CD8-positive, alpha-beta memory T cell (primary cell): ENCODE data around the gene LMOD1. TPM values are rescaled to one million over a fixed set of nuclear protein-coding genes. Genes with fewer than 3 reads are reported as not detected.

Experiments
- CTCF ChIA-PET: fragments of 350-600 bp; sonication (Branson Sonifier 250); formaldehyde crosslinking; loops from one replicate; lab custom pipeline; 2021; ENCODE audit warnings: antibody characterized with exemption; lab: Charles Lee
- POLR2A ChIA-PET: fragments of 350-600 bp; sonication (Branson Sonifier 250); formaldehyde crosslinking; loops from one replicate; lab custom pipeline; 2021; ENCODE audit warnings: antibody characterized with exemption; lab: Charles Lee
- DNase-seq, 5 donors: peaks; one replicate each; pipeline versions ENCODE4 v3.0.0 to v3.0.0-alpha.2; 2020 to 2022; ENCODE audit warnings: mixed read lengths in 1 of 5
- H3K27ac ChIP-seq: one replicate; pipeline ENCODE4 v1.7.0; 2013; ENCODE audit warnings: low read depth, mild to moderate bottlenecking, low read length, moderate library complexity
- H3K27me3 ChIP-seq: 2 replicates; pipeline ENCODE4 v1.7.0; 2013; ENCODE audit warnings: low read length, mild to moderate bottlenecking; ENCODE audit not compliant: insufficient read depth, poor library complexity, severe bottlenecking
- H3K36me3 ChIP-seq: 2 replicates; pipeline ENCODE4 v1.7.0; 2013; ENCODE audit warnings: mild to moderate bottlenecking, low read length, moderate library complexity; ENCODE audit not compliant: insufficient read depth
- H3K4me1 ChIP-seq: 2 replicates; pipeline ENCODE4 v1.7.0; 2013; ENCODE audit warnings: mild to moderate bottlenecking, low read length, moderate library complexity; ENCODE audit not compliant: insufficient read depth
- H3K4me3 ChIP-seq: 2 replicates; pipeline ENCODE4 v1.7.0; 2013; ENCODE audit warnings: mild to moderate bottlenecking, low read length
- H3K9me3 ChIP-seq: 2 replicates; pipeline ENCODE4 v1.7.0; 2013; ENCODE audit warnings: mild to moderate bottlenecking, low read length
- H3K27ac Mint-ChIP-seq, 8 donors: one replicate each; pipeline ENCODE4 v1.8.0; 2020 to 2021; ENCODE audit warnings: mixed read lengths in 8 of 8, mild to moderate bottlenecking in 6 of 8, inconsistent platforms in 3 of 8, moderate library complexity in 3 of 8
- H3K27me3 Mint-ChIP-seq, 2 donors: one replicate each; pipeline ENCODE4 v1.8.0; 2020 to 2021; ENCODE audit warnings: mixed read lengths in 2 of 2, mild to moderate bottlenecking in 1 of 2, moderate library complexity in 1 of 2
- H3K36me3 Mint-ChIP-seq, 3 donors: one replicate each; pipeline ENCODE4 v1.8.0; 2020 to 2021; ENCODE audit warnings: mixed read lengths in 3 of 3, inconsistent platforms in 1 of 3, mild to moderate bottlenecking in 1 of 3
- H3K4me1 Mint-ChIP-seq, 3 donors: one replicate each; pipeline ENCODE4 v1.8.0; 2020 to 2021; ENCODE audit warnings: mixed read lengths in 3 of 3, inconsistent platforms in 1 of 3, mild to moderate bottlenecking in 1 of 3
- H3K4me3 Mint-ChIP-seq, 7 donors: one replicate each; pipeline ENCODE4 v1.8.0; 2020 to 2021; ENCODE audit warnings: mixed read lengths in 7 of 7, mild to moderate bottlenecking in 6 of 7, moderate library complexity in 4 of 7, inconsistent platforms in 2 of 7
- H3K9me3 Mint-ChIP-seq, 5 donors: one replicate each; pipeline ENCODE4 v1.8.0; 2020 to 2022; ENCODE audit warnings: mixed read lengths in 5 of 5, mild to moderate bottlenecking in 3 of 5, moderate library complexity in 2 of 5, inconsistent platforms in 1 of 5
- polyA plus RNA-seq: library from polyadenylated mRNA; unstranded; fragments of 300-500 nt; fragmentation: Illumina TruSeq; gene quantifications from one replicate; pipeline ENCODE4 v1.2.3, GENCODE V29; 2021
- total RNA-seq, 2 experiments: library from RNA; stranded (reverse); gene quantifications; one replicate each; pipeline ENCODE4 v1.2.3, GENCODE V29; 2021

LMOD1 gene
- total and polyA plus RNA-seq, 3 experiments from 2014 or later: not detected

GRCh38 chr1:201921952-201922558 is 24.3 kb downstream of the LMOD1 start:
- no peak for DNase-seq
- no peaks in the 10 kb centered on the region for H3K36me3 ChIP-seq
- H3K27ac Mint-ChIP-seq: peak overlapping the region in 1 of 8 donors; percentile 26
- H3K4me1 Mint-ChIP-seq: no peaks in the 10 kb centered on the region
- ChIA-PET POLR2A (no interaction called here), CTCF (no interaction called here)
- H3K27me3 ChIP-seq: no peaks in the 10 kb centered on the region
- H3K9me3 ChIP-seq: no peaks in the 10 kb centered on the region
- H3K4me3 Mint-ChIP-seq: no peak overlapping the region
- no peaks in the 10 kb centered on the region for H3K4me1 ChIP-seq
- H3K27me3 Mint-ChIP-seq: peaks cover 8 to 18% of the 10 kb centered on the region in 2 donors
- H3K27ac ChIP-seq: no peak overlapping the region
- H3K9me3 Mint-ChIP-seq: no peaks in the 10 kb centered on the region
- H3K4me3 ChIP-seq: no peak overlapping the region
- no peaks in the 10 kb centered on the region for H3K36me3 Mint-ChIP-seq

GRCh38 chr1:201918343-201918742 is 28.0 kb downstream of the LMOD1 start:
- Histone ChIP-seq H3K36me3 (no peaks in the 10 kb centered on the region), H3K27ac (no peak overlapping the region), H3K27me3 (no peaks in the 10 kb centered on the region), H3K4me1 (no peaks in the 10 kb centered on the region), H3K9me3 (no peaks in the 10 kb centered on the region), H3K4me3 (no peak overlapping the region)
- peaks cover 5 to 33% of the 10 kb centered on the region in 2 donors for H3K27me3 Mint-ChIP-seq
- no peaks in the 10 kb centered on the region for H3K36me3 Mint-ChIP-seq
- H3K9me3 Mint-ChIP-seq: no peaks in the 10 kb centered on the region
- CTCF ChIA-PET: interaction anchor here (1.0 kb wide), 1 partner anchor 9 kb away, joined by 3 read pairs; no protein-coding TSS in a partner anchor
- peaks cover 0 to 8% (median 0%) of the 10 kb centered on the region in 3 donors for H3K4me1 Mint-ChIP-seq
- no peak overlapping the region for H3K4me3 Mint-ChIP-seq
- POLR2A ChIA-PET: no interaction called here
- DNase-seq: no peak
- H3K27ac Mint-ChIP-seq: peak overlapping the region in 1 of 8 donors; percentile 1

- ChIA-PET CTCF (interaction anchor here (1.0 kb wide), 1 partner anchor 8 kb away, joined by 3 read pairs; no protein-coding TSS in a partner anchor), POLR2A (no interaction called here)
- Histone ChIP-seq H3K4me3 (no peak overlapping the region), H3K27me3 (no peaks in the 10 kb centered on the region), H3K36me3 (no peaks in the 10 kb centered on the region), H3K4me1 (no peaks in the 10 kb centered on the region), H3K27ac (peak overlapping the region; percentile 32), H3K9me3 (no peaks in the 10 kb centered on the region)
- Mint-ChIP-seq H3K4me1 (peaks cover 0 to 8% (median 0%) of the 10 kb centered on the region in 3 donors), H3K27me3 (peaks cover 5 to 33% of the 10 kb centered on the region in 2 donors), H3K36me3 (no peaks in the 10 kb centered on the region), H3K4me3 (no peak overlapping the region), H3K27ac (no peak overlapping the region), H3K9me3 (no peaks in the 10 kb centered on the region)
- DNase-seq: no peak
These were observed 28.9 kb downstream of the LMOD1 start for GRCh38 chr1:201917362-201918033.

- Mint-ChIP-seq H3K36me3 (no peaks in the 10 kb centered on the region), H3K27me3 (peaks cover 5 to 27% of the 10 kb centered on the region in 2 donors), H3K4me3 (no peak overlapping the region), H3K27ac (no peak overlapping the region), H3K4me1 (peaks cover 0 to 8% (median 0%) of the 10 kb centered on the region in 3 donors), H3K9me3 (no peaks in the 10 kb centered on the region)
- no peak for DNase-seq
- CTCF ChIA-PET: no interaction called here
- Histone ChIP-seq H3K27me3 (no peaks in the 10 kb centered on the region), H3K9me3 (no peaks in the 10 kb centered on the region), H3K36me3 (no peaks in the 10 kb centered on the region), H3K4me1 (no peaks in the 10 kb centered on the region), H3K4me3 (no peak overlapping the region), H3K27ac (peak overlapping the region; percentile 32)
- POLR2A ChIA-PET: no interaction called here
These were observed 29.6 kb downstream of the LMOD1 start for GRCh38 chr1:201916649-201917249.

DNA sequence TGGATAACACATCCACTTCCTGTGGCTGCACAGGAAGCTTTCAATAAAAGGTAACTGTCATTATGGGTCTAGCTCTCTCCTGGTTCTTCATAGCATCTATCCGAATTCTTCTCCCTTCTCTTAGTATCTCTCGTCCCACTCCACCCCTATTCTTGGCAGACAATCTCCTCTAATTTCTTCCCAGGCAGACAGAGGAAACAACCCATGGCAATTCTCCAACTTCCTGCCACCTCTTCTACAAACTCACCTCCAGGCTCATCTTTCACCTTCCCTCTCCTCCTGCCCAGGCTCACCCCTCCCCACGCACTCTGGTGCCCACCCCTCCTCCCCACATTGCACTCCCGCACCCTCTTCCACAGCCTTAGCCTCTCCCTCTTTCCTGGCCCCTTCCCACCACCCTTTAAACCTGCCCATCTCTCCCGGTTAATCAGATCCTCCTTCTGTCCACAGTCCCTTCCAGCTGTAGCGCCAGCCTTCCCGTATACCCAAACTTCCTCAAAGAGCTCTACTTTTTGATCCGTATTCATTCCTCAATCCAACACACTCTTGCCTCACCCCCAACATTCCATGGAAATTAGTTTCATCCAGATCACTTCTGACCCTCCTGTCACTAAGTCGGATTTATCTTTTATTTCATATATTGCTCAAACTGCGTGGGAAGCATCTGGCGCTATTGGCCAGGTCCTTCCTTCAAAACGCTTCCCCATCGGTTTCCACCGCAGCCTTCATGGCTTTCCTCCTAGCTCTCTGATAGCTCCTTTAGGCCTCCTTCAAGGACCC is 31.7 kb downstream of the LMOD1 start:
- Histone ChIP-seq H3K36me3 (no peaks in the 10 kb centered on the region), H3K27me3 (no peaks in the 10 kb centered on the region), H3K9me3 (no peaks in the 10 kb centered on the region), H3K4me1 (no peaks in the 10 kb centered on the region), H3K4me3 (no peak overlapping the region), H3K27ac (no peak overlapping the region)
- Mint-ChIP-seq H3K9me3 (no peaks in the 10 kb centered on the region), H3K4me1 (peaks cover 0 to 8% (median 0%) of the 10 kb centered on the region in 3 donors), H3K27ac (peak overlapping the region in 1 of 8 donors; percentile 63), H3K36me3 (no peaks in the 10 kb centered on the region), H3K4me3 (no peak overlapping the region), H3K27me3 (peaks cover 6 to 26% of the 10 kb centered on the region in 2 donors)
- DNase-seq: no peak
- ChIA-PET CTCF (no interaction called here), POLR2A (no interaction called here)

- Histone ChIP-seq H3K36me3 (no peaks in the 10 kb centered on the region), H3K27ac (no peak overlapping the region), H3K4me3 (no peak overlapping the region), H3K9me3 (no peaks in the 10 kb centered on the region), H3K4me1 (no peaks in the 10 kb centered on the region), H3K27me3 (no peaks in the 10 kb centered on the region)
- Mint-ChIP-seq H3K9me3 (no peaks in the 10 kb centered on the region), H3K36me3 (no peaks in the 10 kb centered on the region), H3K4me3 (no peak overlapping the region), H3K27me3 (peaks cover 5 to 30% of the 10 kb centered on the region in 2 donors), H3K27ac (no peak overlapping the region), H3K4me1 (peaks cover 0 to 8% (median 0%) of the 10 kb centered on the region in 3 donors)
- CTCF ChIA-PET: no interaction called here
- POLR2A ChIA-PET: no interaction called here
- DNase-seq: no peak
These were observed 33.5 kb downstream of the LMOD1 start for GRCh38 chr1:201912832-201913231.

DNA sequence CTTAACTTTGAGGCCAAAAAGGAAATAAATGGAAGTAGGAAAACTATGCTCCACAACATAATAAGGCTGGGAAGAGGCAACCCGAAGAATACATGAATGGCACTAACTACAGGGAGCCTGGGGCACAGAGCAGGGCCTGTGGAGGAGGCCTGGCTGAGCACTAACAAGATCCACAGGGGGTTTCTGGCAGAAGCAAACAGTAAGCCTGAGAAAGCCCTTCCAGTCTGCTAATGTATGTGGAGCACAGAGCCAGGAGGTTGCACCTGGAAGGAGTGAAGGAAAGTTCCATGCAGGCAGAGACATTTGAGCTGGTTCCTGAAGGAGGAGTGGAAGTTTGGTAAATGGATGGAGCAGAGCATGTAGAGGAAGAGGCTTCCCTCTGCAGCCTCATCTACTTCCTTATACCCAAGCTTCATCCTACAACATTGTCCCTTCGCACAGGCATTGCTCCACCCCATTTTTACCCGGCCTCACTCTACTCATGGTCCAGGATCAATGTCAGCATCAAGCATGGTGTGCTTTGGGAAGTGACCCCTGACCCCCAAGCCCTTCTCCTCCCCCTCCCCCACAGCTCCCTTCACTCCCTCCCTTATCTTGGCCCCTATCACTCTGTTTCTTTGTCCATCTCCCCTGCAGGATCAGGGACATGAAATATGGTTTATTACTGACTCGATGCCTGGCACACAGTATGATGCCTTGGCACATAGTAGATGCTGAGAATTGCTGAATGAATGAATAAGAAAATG is 34.3 kb downstream of the LMOD1 start:
- Mint-ChIP-seq H3K9me3 (no peaks in the 10 kb centered on the region), H3K4me3 (no peak overlapping the region), H3K4me1 (peaks cover 0 to 8% (median 0%) of the 10 kb centered on the region in 3 donors), H3K36me3 (no peaks in the 10 kb centered on the region), H3K27ac (no peak overlapping the region), H3K27me3 (peaks cover 5 to 30% of the 10 kb centered on the region in 2 donors)
- H3K27ac ChIP-seq: no peak overlapping the region
- H3K9me3 ChIP-seq: no peaks in the 10 kb centered on the region
- H3K4me1 ChIP-seq: no peaks in the 10 kb centered on the region
- CTCF ChIA-PET: no interaction called here
- no peak for DNase-seq
- no peaks in the 10 kb centered on the region for H3K27me3 ChIP-seq
- POLR2A ChIA-PET: no interaction called here
- no peaks in the 10 kb centered on the region for H3K36me3 ChIP-seq
- H3K4me3 ChIP-seq: no peak overlapping the region
